Measurements from ENCODE around the gene UST.

- TF ChIP-seq CTCF (IDR thresholded peaks at IDR 0.05) (no peak), EZH2 (IDR thresholded peaks at IDR 0.05) (no peak), EZH2phosphoT487 (IDR thresholded peaks at IDR 0.05) (no peak)
These were observed 303.3 kb downstream of the UST start for GRCh38 chr6:149050160-149050559.
